GM19023 (cell line): Measurements from ENCODE around the gene DCTN3.

Experiments
- ATAC-seq: cut with Tn5 transposase; IDR thresholded peaks from one replicate; pipeline ENCODE4 v1.9.1; 2021; ENCODE audit warnings: mild to moderate bottlenecking, moderate library complexity; ENCODE audit not compliant: unreplicated experiment

DCTN3 gene

GRCh38 chr9:34620061-34620994, at the start of gene DCTN3:
Gene DCTN3 (minus strand): TSS chr9:34620495. CDS start chr9:34620464, 31 bp downstream.
- peak; percentile 99 for ATAC-seq

GRCh38 chr9:34665381-34666250, 45.3 kb upstream of the DCTN3 start:
- peak; percentile 71 for ATAC-seq

- ATAC-seq, result peak; percentile 6
Measured at GRCh38 chr9:34665067-34665380, 44.7 kb upstream of the DCTN3 start.

GRCh38 chr9:34664281-34665066, 44.2 kb upstream of the DCTN3 start:
- ATAC-seq, result peak; percentile 42

GRCh38 chr9:34663303-34663605, 43.0 kb upstream of the DCTN3 start:
- ATAC-seq, result no peak

GRCh38 chr9:34662526-34663302, 42.4 kb upstream of the DCTN3 start, which contains the start of gene CCL27:
Gene CCL27 (minus strand): TSS chr9:34662657. CDS start chr9:34662633, 24 bp downstream.
- no peak for ATAC-seq

GRCh38 chr9:34659592-34660253, 39.4 kb upstream of the DCTN3 start:
- ATAC-seq, result no peak

GRCh38 chr9:34658461-34658860, 38.2 kb upstream of the DCTN3 start:
- no peak for ATAC-seq

GRCh38 chr9:34656992-34657391, 36.7 kb upstream of the DCTN3 start:
- no peak for ATAC-seq

GRCh38 chr9:34655394-34655793, 35.1 kb upstream of the DCTN3 start:
- ATAC-seq, result no peak

- ATAC-seq, result no peak
Measured at GRCh38 chr9:34654323-34655051, 34.2 kb upstream of the DCTN3 start.

GRCh38 chr9:34653151-34654072, 33.1 kb upstream of the DCTN3 start:
- ATAC-seq, result no peak

- no peak for ATAC-seq
Measured at GRCh38 chr9:34652602-34653000, 32.3 kb upstream of the DCTN3 start.

- no peak for ATAC-seq
Measured at GRCh38 chr9:34651876-34652601, 31.7 kb upstream of the DCTN3 start, which contains the start of gene IL11RA. Gene IL11RA (plus strand): TSS chr9:34652185. CDS start chr9:34655218, 3,033 bp downstream.

- no peak for ATAC-seq
Measured at GRCh38 chr9:34651321-34651720, 31.0 kb upstream of the DCTN3 start.

- ATAC-seq, result no peak
Measured at GRCh38 chr9:34650816-34651215, 30.5 kb upstream of the DCTN3 start.

- ATAC-seq, result no peak
Measured at GRCh38 chr9:34648673-34649072, 28.4 kb upstream of the DCTN3 start.
